GM12878 (cell line): ENCODE data around the gene STK32B. TPM values are rescaled to one million over a fixed set of nuclear protein-coding genes. Genes with fewer than 3 reads are reported as not detected.

ENCODE experiments used
- ATAC-seq: fragments of 200-7000 bp; cut with Tn5 transposase; 3 replicates; pipeline ENCODE4 v1.9.1; 2020; ENCODE audit warnings: mild to moderate bottlenecking, moderate library complexity
- BruUV-seq: library from RNA; stranded (reverse); fragments of 400-500 nt; replicated peaks from 2 replicates; lab custom pipeline; 2021; lab: Mats Ljungman, UMichigan
- CTCF ChIA-PET: fragments of 300-600 bp; sonication (Branson Sonifier 250); formaldehyde crosslinking; extraction: SDS; loops from one replicate; lab custom pipeline; 2021; ENCODE audit warnings: inconsistent platforms; lab: Yijun Ruan, JAX
- POLR2A ChIA-PET: fragments of 350-600 bp; formaldehyde crosslinking; extraction: SDS; loops from one replicate; lab custom pipeline; 2021; ENCODE audit warnings: inconsistent platforms; lab: Charles Lee
- RAD21 ChIA-PET: fragments of 300-600 bp; sonication (Branson Sonifier 250); formaldehyde crosslinking; loops from one replicate; lab custom pipeline; 2023; ENCODE audit warnings: antibody characterized with exemption; ENCODE audit not compliant: unreplicated experiment; lab: Charles Lee
- SMC1A ChIA-PET: fragments of 300-600 bp; sonication (Branson Sonifier 250); formaldehyde crosslinking; loops from one replicate; lab custom pipeline; 2023; ENCODE audit not compliant: unreplicated experiment, uncharacterized antibody; lab: Charles Lee
- DNase-seq: peaks from one replicate; pipeline ENCODE4 v3.0.0-alpha.2; 2011; ENCODE audit warnings: low read depth, low spot score
- FAIRE-seq: peaks from 3 replicates; lab custom pipeline; 2011; peaks lifted over from hg19 to GRCh38; lab: Jason Lieb, UNC
- H2AFZ ChIP-seq: 2 replicates; pipeline ENCODE4 v1.6.0; 2011; ENCODE audit warnings: low read depth, low read length, control low read depth; ENCODE audit not compliant: control insufficient read depth
- H3K27ac ChIP-seq: 2 replicates; pipeline ENCODE4 v1.5.1; 2011; ENCODE audit warnings: control low read depth; ENCODE audit not compliant: control insufficient read depth, insufficient read depth
- H3K27me3 ChIP-seq, 2 experiments: replicated peaks in 1 of 2; 2 replicates each; pipeline versions ENCODE4 v1.6.0 to v1.6.1; 2011; ENCODE audit warnings: low read length in 1 of 2; ENCODE audit not compliant: control insufficient read depth in 2 of 2, insufficient read depth in 2 of 2
- H3K36me3 ChIP-seq, 2 experiments: 2 replicates each; pipeline ENCODE4 v1.5.1; 2011; ENCODE audit warnings: low read length in 1 of 2; ENCODE audit not compliant: control insufficient read depth in 2 of 2, insufficient read depth in 2 of 2
- H3K4me1 ChIP-seq: 2 replicates; pipeline ENCODE4 v1.6.1; 2011; ENCODE audit warnings: mild to moderate bottlenecking, low read length, moderate library complexity, mixed read lengths; ENCODE audit not compliant: control insufficient read depth, insufficient read depth
- H3K4me2 ChIP-seq: 2 replicates; pipeline ENCODE4 v1.6.0; 2011; ENCODE audit warnings: control low read depth; ENCODE audit not compliant: control insufficient read depth, insufficient read depth
- H3K4me3 ChIP-seq: fragments of 200-600 bp; sonication (generic); 2 replicates; pipeline ENCODE4 v1.5.1; 2016
- H3K79me2 ChIP-seq: 2 replicates; pipeline ENCODE4 v1.6.0; 2011; ENCODE audit warnings: low read length; ENCODE audit not compliant: control insufficient read depth, insufficient read depth
- H3K9ac ChIP-seq: 2 replicates; pipeline ENCODE4 v1.8.0; 2011; ENCODE audit warnings: low read length, control low read depth, mixed read lengths; ENCODE audit not compliant: control insufficient read depth, insufficient read depth
- H3K9me3 ChIP-seq: replicated peaks from 3 replicates; pipeline ENCODE4 v1.5.1; 2011; ENCODE audit warnings: mild to moderate bottlenecking, low read length; ENCODE audit not compliant: control insufficient read depth, insufficient read depth
- H4K20me1 ChIP-seq: 2 replicates; pipeline ENCODE4 v1.6.0; 2011; ENCODE audit not compliant: control insufficient read depth, insufficient read depth
- ATF7 ChIP-seq: fragments of 450-650 bp; IDR thresholded peaks from 2 replicates; pipeline ENCODE4 v1.6.1; 2016; ENCODE audit warnings: low read depth, mild to moderate bottlenecking
- EGR1 ChIP-seq, 2 experiments: IDR thresholded peaks; 1 replicate in 1 of 2; 2 replicates in 1 of 2; pipeline ENCODE4 v1.6.1; 2011 to 2012; ENCODE audit warnings: low read depth in 2 of 2, low read length in 2 of 2, borderline replicate concordance in 1 of 2, mild to moderate bottlenecking in 1 of 2, moderate library complexity in 1 of 2
- NR2C1 ChIP-seq: fragments of 450-650 bp; IDR thresholded peaks from 2 replicates; pipeline ENCODE4 v1.6.1; 2017; ENCODE audit warnings: antibody characterized with exemption, mild to moderate bottlenecking, moderate library complexity
- SIX5 ChIP-seq: IDR thresholded peaks from 2 replicates; pipeline ENCODE4 v1.6.1; 2011; ENCODE audit warnings: mild to moderate bottlenecking, low read depth, low read length, moderate library complexity; ENCODE audit not compliant: severe bottlenecking
- ZNF207 ChIP-seq: fragments of 450-650 bp; IDR thresholded peaks from 2 replicates; pipeline ENCODE4 v1.6.1; 2014; ENCODE audit warnings: antibody characterized with exemption, mild to moderate bottlenecking, borderline replicate concordance
- WGBS: methylation state at CpG from one replicate; pipeline ENCODE4 v1.1.6; 2016; ENCODE audit warnings: low lambda C conversion rate; ENCODE audit not compliant: insufficient replicate concordance, insufficient coverage; ENCODE audit errors: missing lambda C conversion rate; 5-methylcytosine and 5-hydroxymethylcytosine counted together
- in situ Hi-C: fragments of 300-500 bp; cut with MboI; formaldehyde crosslinking; loops from 9 replicates; pipeline ENCODE4 v1.14.3; 2018; ENCODE audit warnings: mixed read lengths
- intact Hi-C: fragments of 100-400 bp; cut with micrococcal nuclease; formaldehyde crosslinking; loops from one replicate; pipeline ENCODE4 v1.14.2; 2022; ENCODE audit not compliant: unreplicated experiment
- polyA plus RNA-seq, 11 experiments: library from polyadenylated mRNA; depleted of rRNA in 4 of 11; unstranded in 6 of 11; stranded (reverse) in 5 of 11; fragments of >200 nt; fragmentation: Nextera tagmentation in 4 of 11; fragmentation: Illumina TruSeq in 1 of 11; extraction: Ambion mirVana in 4 of 11; extraction: Trizol in 1 of 11; gene quantifications; 1 replicate in 1 of 11; 2 replicates in 10 of 11; pipeline versions ENCODE4 v1.2.1 to v1.2.3, GENCODE V29; 2011 to 2016; ENCODE audit warnings: inconsistent platforms in 2 of 11, missing spikeins in 2 of 11, low read depth in 1 of 11
- total RNA-seq, 4 experiments: library from RNA; depleted of rRNA in 3 of 4; stranded (reverse); fragments of >200 nt in 3 of 4; fragmentation: Illumina TruSeq in 1 of 4; extraction: Trizol in 1 of 4; gene quantifications; 2 replicates each; pipeline versions ENCODE4 v1.2.1 to v1.2.3, GENCODE V29; 2013 to 2021
- TF ChIP-seq, protein P1 (sequence below): fragments of 450-650 bp; IDR thresholded peaks from 2 replicates; pipeline ENCODE4 v1.6.1; 2016; ENCODE audit warnings: mild to moderate bottlenecking

The STK32B gene
- total and polyA plus RNA-seq, 10 of the 15 experiments (the other 5 are each of a cell fraction or from before 2014, with no cell fraction given) = 0.04 to 0.12 (median 0.08) TPM; not detected in 7

DNA sequence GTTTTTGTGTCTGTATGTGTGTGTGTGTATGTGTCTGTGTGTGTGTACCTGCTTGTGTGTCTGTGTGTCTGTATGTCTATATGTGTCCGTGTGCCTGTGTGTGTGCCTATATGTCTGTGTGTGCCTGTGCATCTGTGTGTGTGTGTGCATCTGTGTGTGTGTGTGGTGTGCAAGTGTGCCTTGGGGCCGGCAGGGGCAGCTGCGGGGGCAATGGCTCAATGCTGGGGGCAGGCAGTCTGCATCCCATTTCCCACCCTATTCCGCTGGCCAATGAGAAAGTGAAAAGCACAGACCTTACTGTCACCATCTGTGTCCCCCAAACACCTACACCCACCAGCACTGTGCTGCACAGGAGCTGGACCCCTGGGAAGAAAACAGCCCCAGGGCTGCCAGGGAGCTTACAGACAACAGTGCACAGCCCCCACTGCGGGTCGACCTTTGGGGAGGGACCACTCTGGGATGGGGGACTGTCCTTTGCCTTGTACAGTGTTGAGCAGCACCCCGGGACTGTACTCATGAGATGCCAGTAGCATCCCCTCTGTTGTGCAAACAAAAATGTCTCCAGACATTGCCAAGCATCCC is 411.1 kb downstream of the STK32B start:
- Histone ChIP-seq H3K79me2 (no peaks in the 10 kb centered on the region), H3K4me3 (no peak overlapping the region), H3K36me3 (no peaks in the 10 kb centered on the region), H4K20me1 (no peaks in the 10 kb centered on the region), H3K4me1 (no peaks in the 10 kb centered on the region), H2AFZ (no peak overlapping the region), H3K9ac (no peak overlapping the region), H3K4me2 (no peak overlapping the region), H3K27ac (no peak overlapping the region), H3K27me3 (no peaks in the 10 kb centered on the region), H3K9me3 (no peaks in the 10 kb centered on the region)
- CTCF ChIA-PET = no interaction called here
- in situ Hi-C loops (no loop called here), intact Hi-C loops (loop anchor here (5.0 kb wide), 1 partner anchor 255 kb away; no protein-coding TSS in a partner anchor)
- RAD21 ChIA-PET = no interaction called here
- DNase-seq (no peak), FAIRE-seq (no peak), ATAC-seq (no peak)
- 0% methylated on average over 7 of the region's 7 CpGs for WGBS
- TF ChIP-seq, protein P1, sequence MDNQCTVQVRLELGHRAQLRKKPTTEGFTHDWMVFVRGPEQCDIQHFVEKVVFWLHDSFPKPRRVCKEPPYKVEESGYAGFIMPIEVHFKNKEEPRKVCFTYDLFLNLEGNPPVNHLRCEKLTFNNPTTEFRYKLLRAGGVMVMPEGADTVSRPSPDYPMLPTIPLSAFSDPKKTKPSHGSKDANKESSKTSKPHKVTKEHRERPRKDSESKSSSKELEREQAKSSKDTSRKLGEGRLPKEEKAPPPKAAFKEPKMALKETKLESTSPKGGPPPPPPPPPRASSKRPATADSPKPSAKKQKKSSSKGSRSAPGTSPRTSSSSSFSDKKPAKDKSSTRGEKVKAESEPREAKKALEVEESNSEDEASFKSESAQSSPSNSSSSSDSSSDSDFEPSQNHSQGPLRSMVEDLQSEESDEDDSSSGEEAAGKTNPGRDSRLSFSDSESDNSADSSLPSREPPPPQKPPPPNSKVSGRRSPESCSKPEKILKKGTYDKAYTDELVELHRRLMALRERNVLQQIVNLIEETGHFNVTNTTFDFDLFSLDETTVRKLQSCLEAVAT = no peak
- TF ChIP-seq ZNF207 (no peak), SIX5 (no peak), EGR1 (IDR thresholded peaks at IDR 0.05; ENCODE audit: borderline replicate concordance in 1 of 2, low read depth in 2 of 2, low read length in 2 of 2) (no peak), NR2C1 (no peak)
- no TSS peak for BruUV-seq
- POLR2A ChIA-PET = no interaction called here
- SMC1A ChIA-PET = no interaction called here

DNA sequence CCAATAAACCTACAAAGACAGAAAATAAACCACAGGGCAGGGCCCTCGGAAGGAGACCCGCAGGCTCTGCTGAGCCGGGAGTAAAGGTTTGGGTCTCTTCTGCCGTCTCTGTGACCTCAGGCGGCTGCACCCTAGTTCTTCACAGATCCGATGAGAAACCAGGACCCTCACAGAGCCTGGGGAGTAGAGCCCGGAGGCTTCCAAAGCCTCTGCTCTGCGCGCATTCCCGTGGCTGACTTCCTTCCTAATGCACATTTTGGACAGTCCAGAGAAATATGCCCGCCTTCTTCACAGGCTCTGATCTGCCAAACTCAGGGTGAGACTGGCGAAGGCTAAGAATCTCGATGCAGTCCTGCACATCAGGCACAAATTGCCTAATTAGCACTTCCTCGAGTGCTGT is 411.6 kb downstream of the STK32B start:
- Histone ChIP-seq H3K9me3 (no peaks in the 10 kb centered on the region), H2AFZ (no peak overlapping the region), H3K27ac (no peak overlapping the region), H3K4me1 (no peaks in the 10 kb centered on the region)
- RAD21 ChIA-PET = no interaction called here
- 31% methylated on average over 14 of the region's 14 CpGs for WGBS
- TF ChIP-seq ATF7 = no peak
- TF ChIP-seq, all 136 proteins: peak for 0
- DNase-seq (no peak), ATAC-seq (no peak), FAIRE-seq (no peak)
- no TSS peak for BruUV-seq
- Histone ChIP-seq H3K79me2 (no peaks in the 10 kb centered on the region), H4K20me1 (no peaks in the 10 kb centered on the region), H3K4me2 (no peak overlapping the region), H3K9ac (no peak overlapping the region), H3K36me3 (no peaks in the 10 kb centered on the region), H3K4me3 (no peak overlapping the region), H3K27me3 (no peaks in the 10 kb centered on the region)
- ChIA-PET SMC1A (no interaction called here), POLR2A (no interaction called here), CTCF (interaction anchor here (0.6 kb wide), 1 partner anchor 385 kb away, joined by 3 read pairs; no protein-coding TSS in a partner anchor)
- intact Hi-C loops (loop anchor here (5.0 kb wide), 1 partner anchor 254 kb away; no protein-coding TSS in a partner anchor), in situ Hi-C loops (no loop called here)
